Cardiac muscle cell (in vitro differentiated cells and primary cell): ENCODE results near the gene CRTC1. TPM values are rescaled to one million over a fixed set of nuclear protein-coding genes. Genes with fewer than 3 reads are reported as not detected.
"Not testable (repeated sequence)": the region's sequence is repeated elsewhere in the genome, so short reads cannot be mapped to it uniquely, and the experiment has no call there.

ENCODE experiments used
- DNase-seq, 2 donors: peaks; one replicate each; pipeline versions ENCODE4 v3.0.0 to v3.0.0-alpha.2; 2010 to 2017; ENCODE audit warnings: low read depth in 1 of 2, low spot score in 1 of 2
- H3K27ac ChIP-seq: fragments of 200-600 bp; sonication (generic); 2 replicates; pipeline ENCODE4 v1.5.1; 2016
- H3K27me3 ChIP-seq: fragments of 200-600 bp; sonication (generic); 2 replicates; pipeline ENCODE4 v1.6.0; 2016; ENCODE audit warnings: control low read depth
- H3K36me3 ChIP-seq: fragments of 200-600 bp; sonication (generic); 2 replicates; pipeline ENCODE4 v1.5.1; 2016; ENCODE audit warnings: control low read depth
- H3K4me1 ChIP-seq: fragments of 200-600 bp; sonication (generic); 2 replicates; pipeline ENCODE4 v1.8.1; 2017; ENCODE audit warnings: low read depth, mild to moderate bottlenecking, mixed run types
- H3K4me3 ChIP-seq: fragments of 200-600 bp; sonication (generic); 2 replicates; pipeline ENCODE4 v1.5.1; 2016; ENCODE audit warnings: mild to moderate bottlenecking
- H3K9me3 ChIP-seq: fragments of 200-600 bp; sonication (generic); 2 replicates; pipeline ENCODE4 v1.5.1; 2017; ENCODE audit warnings: low read depth, mild to moderate bottlenecking, control low read depth
- polyA plus RNA-seq: library from polyadenylated mRNA; unstranded; fragments of >200 nt; fragmentation: Nextera tagmentation; extraction: Ambion mirVana; gene quantifications from 2 replicates; pipeline ENCODE4 v1.2.1, GENCODE V29; 2016
- total RNA-seq: library from RNA; depleted of rRNA; stranded (reverse); fragments of >200 nt; gene quantifications from 2 replicates; pipeline ENCODE4 v1.2.3, GENCODE V29; 2016
- TF ChIP-seq, protein P1 (sequence below): IDR thresholded peaks from 2 replicates; pipeline ENCODE4 v1.5.1; 2012; ENCODE audit warnings: low read depth, mild to moderate bottlenecking, low read length

Gene CRTC1
- total and polyA plus RNA-seq, 2 experiments from 2014 or later, result 4.0 to 13.8 TPM

- H3K9me3 ChIP-seq, result no peaks in the 10 kb centered on the region
- no peaks in the 10 kb centered on the region for H3K27me3 ChIP-seq
- DNase-seq, result no peak
- H3K4me3 ChIP-seq, result no peak overlapping the region
- peaks cover 14% of the 10 kb centered on the region for H3K4me1 ChIP-seq
- TF ChIP-seq, protein P1, sequence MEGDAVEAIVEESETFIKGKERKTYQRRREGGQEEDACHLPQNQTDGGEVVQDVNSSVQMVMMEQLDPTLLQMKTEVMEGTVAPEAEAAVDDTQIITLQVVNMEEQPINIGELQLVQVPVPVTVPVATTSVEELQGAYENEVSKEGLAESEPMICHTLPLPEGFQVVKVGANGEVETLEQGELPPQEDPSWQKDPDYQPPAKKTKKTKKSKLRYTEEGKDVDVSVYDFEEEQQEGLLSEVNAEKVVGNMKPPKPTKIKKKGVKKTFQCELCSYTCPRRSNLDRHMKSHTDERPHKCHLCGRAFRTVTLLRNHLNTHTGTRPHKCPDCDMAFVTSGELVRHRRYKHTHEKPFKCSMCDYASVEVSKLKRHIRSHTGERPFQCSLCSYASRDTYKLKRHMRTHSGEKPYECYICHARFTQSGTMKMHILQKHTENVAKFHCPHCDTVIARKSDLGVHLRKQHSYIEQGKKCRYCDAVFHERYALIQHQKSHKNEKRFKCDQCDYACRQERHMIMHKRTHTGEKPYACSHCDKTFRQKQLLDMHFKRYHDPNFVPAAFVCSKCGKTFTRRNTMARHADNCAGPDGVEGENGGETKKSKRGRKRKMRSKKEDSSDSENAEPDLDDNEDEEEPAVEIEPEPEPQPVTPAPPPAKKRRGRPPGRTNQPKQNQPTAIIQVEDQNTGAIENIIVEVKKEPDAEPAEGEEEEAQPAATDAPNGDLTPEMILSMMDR, result no peak
- H3K27ac ChIP-seq, result peak overlapping the region; percentile 49
- H3K36me3 ChIP-seq, result no peaks in the 10 kb centered on the region
Measured at GRCh38 chr19:18730885-18731513, 47.5 kb downstream of the CRTC1 start.

- Histone ChIP-seq H3K27me3 (no peaks in the 10 kb centered on the region), H3K4me1 (peaks cover 14% of the 10 kb centered on the region), H3K4me3 (no peak overlapping the region), H3K36me3 (no peaks in the 10 kb centered on the region), H3K27ac (no peak overlapping the region), H3K9me3 (no peaks in the 10 kb centered on the region)
- DNase-seq, result peak in 1 of 2 donors; percentile 54
- TF ChIP-seq, protein P1, result no peak
Measured at GRCh38 chr19:18731562-18732008, 48.1 kb downstream of the CRTC1 start.

- Histone ChIP-seq H3K4me1 (peaks cover 14% of the 10 kb centered on the region), H3K36me3 (no peaks in the 10 kb centered on the region), H3K4me3 (no peak overlapping the region), H3K27me3 (no peaks in the 10 kb centered on the region), H3K27ac (no peak overlapping the region), H3K9me3 (no peaks in the 10 kb centered on the region)
- TF ChIP-seq, protein P1, result no peak
- peak in 1 of 2 donors; percentile 91 for DNase-seq
Measured at GRCh38 chr19:18733196-18733647, 49.7 kb downstream of the CRTC1 start.

GRCh38 chr19:18733762-18734332 is 50.4 kb downstream of the CRTC1 start:
- H3K27ac ChIP-seq, H3K4me3 ChIP-seq, H3K27me3 ChIP-seq, DNase-seq, H3K9me3 ChIP-seq, H3K36me3 ChIP-seq: not testable (repeated sequence)
- H3K4me1 ChIP-seq, result peaks cover 14% of the 10 kb centered on the region

DNA sequence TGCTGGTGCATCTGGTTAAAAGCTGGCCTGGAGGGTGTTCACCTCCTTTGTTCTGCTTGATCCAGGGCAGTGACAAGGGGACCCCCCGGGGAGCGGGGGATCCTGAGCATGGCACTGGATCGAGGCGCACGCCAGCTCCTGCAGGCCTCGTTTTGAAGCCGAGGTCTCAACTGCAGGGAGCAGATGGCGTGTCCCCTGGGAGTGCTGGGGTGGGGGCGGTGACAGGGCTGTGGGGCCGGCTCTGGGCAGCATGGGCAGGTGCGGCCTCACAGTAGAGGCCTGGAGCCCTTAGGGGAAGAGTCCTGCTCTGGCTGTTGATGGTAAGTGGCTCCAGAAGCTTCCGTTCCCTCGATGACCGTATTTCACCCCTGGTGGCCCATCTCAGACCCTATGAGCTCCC is 51.8 kb downstream of the CRTC1 start:
- H3K27ac ChIP-seq, result no peak overlapping the region
- peaks cover 18% of the 10 kb centered on the region for H3K4me1 ChIP-seq
- TF ChIP-seq, protein P1, result no peak
- H3K9me3 ChIP-seq, result no peaks in the 10 kb centered on the region
- H3K4me3 ChIP-seq, result no peak overlapping the region
- DNase-seq, result no peak
- H3K27me3 ChIP-seq, result no peaks in the 10 kb centered on the region
- no peaks in the 10 kb centered on the region for H3K36me3 ChIP-seq

DNA sequence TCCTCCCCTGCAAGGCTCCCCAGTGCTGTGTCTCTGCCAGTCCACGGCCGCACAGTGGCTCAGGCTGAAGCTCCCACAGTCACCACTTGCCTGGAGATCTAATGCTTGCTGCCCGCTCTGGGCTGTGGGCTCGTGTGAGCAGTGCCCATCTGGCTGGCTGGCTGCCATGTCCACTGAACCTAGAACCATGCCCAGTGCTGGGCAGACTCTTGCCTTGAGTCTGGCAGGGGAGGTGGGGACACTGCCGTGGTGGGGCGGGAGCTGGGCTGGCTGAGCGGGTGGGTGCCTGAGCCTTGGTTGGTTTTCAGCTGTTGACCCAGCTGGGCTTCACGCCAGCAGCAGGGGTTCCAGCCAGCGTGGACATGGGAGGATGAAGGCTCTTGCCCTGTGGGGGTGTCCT is 52.3 kb downstream of the CRTC1 start:
- no peaks in the 10 kb centered on the region for H3K9me3 ChIP-seq
- H3K36me3 ChIP-seq, result no peaks in the 10 kb centered on the region
- no peaks in the 10 kb centered on the region for H3K27me3 ChIP-seq
- H3K4me1 ChIP-seq, result peaks cover 22% of the 10 kb centered on the region
- DNase-seq, result no peak
- TF ChIP-seq, protein P1, result no peak
- no peak overlapping the region for H3K4me3 ChIP-seq
- no peak overlapping the region for H3K27ac ChIP-seq
